ENCODE measurements around the gene STXBP5. TPM values are rescaled to one million over a fixed set of nuclear protein-coding genes. Genes with fewer than 3 reads are reported as not detected.

STXBP5 gene
- total RNA-seq, 1 experiment from 2014 or later, result 39.3 TPM

DNA sequence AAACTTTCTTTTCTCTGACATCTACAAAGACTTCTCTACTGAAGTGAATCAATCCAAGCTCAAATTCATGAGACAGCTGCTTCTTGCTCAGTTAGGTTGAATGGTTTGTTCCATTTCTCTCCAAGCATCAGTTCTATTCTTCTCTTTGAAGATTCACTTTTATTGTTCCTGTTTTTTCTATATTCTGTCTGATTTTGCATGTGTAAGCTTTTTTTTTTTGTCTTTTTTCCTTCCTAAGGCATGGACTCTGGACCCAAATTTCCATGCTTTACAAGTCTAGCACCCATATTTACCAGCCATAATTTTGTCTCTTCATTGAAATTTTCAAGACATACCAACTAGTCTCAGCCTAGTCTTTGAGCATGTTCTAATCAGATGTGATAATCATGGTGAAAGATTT is 25.9 kb upstream of the STXBP5 start:
- no peak for DNase-seq (ENCODE audit: low spot score)

DNA sequence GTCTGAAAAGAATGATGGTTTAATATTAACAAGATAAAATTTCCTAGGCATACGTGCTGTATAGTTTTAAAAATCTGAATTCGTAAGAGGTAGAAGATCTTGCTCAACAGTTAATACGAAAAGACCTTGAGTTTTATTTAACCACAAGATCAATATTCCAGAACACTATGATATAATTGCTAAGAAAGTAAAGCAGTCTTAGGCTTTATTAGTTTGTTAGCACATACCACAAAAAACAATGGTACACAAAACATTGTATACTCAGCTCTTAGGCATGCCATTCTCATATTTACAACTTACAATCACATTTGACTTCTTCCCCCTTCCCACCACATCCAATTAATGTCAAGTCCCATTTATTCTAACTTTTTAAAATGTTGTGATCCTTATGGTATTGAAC is 24.4 kb upstream of the STXBP5 start:
- no peak for DNase-seq (ENCODE audit: low spot score)

DNA sequence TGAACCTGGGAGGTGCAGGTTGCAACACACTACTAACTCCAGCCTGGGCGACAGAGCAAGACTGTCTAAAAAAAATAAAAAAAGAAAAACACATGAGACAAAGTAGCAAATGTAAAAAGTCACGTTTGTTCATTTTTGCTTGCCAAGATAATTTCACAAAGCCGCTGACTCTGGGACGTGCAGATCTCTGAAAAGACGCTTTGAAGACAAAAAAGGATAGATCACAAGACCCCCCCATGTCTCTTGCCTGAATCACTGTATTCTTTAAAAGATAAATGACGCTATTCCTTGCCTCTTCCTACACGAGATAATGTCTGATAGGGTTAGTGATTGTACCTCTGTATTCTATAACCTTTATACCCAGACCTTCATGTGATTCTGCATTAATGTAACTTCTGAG is 23.3 kb upstream of the STXBP5 start:
- no peak for DNase-seq (ENCODE audit: low spot score)

DNA sequence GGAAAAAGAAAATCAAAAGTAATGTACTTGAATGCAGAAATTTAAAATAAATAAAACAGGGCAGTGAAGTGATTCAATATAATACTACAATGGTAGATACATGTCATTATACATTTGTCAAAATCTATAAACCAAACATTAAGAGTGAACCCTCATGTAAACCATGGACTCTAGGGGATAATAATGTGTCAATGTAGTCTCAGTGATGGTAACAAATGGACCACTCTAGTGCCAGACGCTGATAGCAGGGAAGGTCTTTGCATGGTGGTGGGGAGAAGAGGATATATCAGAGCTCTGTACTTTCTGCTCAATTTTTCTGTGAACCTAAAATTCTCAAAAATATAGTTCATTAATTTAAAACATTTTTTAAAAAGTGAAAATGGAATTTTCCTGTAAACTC is 19.8 kb upstream of the STXBP5 start:
- DNase-seq (ENCODE audit: low spot score), result no peak

DNA sequence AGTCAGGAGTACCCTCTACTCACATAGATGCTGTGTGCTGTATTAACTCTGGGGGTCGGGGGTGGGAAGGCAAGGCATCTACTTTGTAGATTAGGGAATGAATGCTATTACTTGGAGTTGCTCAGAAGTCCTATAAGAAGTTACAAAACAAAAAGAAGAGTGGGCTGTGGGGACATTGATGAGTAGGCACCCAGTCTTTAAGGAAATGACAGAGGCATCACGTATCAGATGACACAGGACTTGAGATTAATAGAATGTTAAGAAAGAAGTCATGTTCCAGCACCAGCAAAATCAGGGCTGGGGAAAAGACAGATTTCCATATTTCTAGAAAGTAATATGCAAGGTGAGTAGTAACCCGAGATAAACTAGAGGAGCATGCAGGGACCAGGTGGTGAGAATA is 19.0 kb upstream of the STXBP5 start:
- DNase-seq (ENCODE audit: low spot score), result no peak

DNA sequence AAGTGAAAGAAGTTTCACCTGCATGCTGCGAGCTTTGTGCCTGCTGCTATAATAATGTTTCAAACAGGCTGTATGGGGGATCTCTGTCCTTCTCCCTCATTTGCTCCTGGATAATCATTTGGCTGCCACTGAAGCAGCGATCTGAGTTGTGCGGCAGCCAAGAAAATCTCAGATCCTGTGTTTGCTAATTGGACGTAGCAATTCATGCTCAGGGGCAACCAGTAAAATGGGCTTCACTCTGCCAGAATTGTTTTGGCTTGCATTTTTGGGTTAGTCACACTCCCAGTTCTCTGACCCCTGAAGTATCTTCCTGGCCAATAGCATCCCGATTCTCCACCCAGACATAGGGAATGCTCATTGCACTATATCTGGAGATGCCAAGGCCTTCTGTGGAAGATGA is 13.7 kb upstream of the STXBP5 start:
- no peak for DNase-seq (ENCODE audit: low spot score)

DNA sequence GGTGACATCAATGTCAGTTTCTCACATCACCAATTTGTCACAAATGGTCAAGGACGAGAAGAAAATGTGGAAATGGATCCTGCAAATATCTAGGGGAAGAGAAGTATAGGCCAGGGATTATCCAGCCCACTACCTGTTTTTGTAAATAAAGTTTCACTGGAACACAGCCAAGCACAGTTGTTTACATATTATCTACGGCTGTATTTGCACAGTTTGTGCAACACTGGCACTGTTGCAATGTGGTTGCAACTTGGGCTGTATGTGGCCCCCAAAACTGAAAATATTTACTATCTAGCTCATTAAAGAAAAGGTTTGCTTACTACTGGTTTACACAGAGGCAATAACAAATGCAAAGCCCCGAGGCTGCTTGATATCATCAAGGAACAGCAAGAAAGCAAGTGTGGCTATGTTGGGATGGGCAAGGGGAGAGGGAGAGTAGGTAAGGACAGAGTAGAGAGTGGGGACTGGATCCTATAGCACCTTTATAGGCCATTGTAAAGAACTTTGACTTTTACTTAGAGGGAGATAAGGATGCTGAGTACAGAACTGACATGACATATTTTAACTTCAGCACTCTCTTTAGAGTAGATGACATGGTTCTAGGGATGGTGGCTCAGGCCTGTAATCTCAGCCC is 11.8 kb upstream of the STXBP5 start:
- no peak for DNase-seq (ENCODE audit: low spot score)

DNA sequence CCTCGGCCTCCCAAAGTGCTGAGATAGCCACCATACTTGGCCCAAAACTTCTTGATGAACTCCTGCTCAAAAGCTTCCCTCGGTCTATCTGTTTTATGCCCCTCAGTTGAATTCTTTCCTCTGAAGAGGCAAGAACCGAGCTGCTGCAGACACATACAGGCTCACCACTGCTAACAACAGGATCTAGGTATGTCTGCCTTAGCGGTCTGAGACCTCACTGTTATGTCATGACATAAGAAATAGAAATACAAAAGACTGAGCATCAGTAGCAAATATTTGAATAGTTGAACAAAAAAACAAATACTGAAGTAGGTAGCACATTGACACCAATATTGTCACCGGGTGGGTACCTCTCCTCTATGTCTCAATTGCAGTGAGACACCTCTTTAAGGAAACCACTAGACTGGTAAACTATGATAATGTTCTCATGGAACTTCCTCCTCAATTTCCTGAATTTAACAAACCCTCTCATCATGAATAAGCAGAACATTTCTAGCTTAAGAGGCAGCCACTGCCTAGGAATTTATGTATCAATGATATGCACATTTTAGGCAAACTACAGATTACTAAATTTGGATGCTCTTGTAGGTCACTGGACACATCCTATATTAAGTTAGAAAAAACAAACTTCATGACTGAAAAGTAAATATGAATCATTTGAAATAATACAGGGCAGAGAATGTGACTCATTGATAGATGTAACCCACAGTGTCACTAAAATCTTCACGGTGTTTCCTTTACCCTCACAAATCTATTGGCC is 9.4 kb upstream of the STXBP5 start:
- peak; percentile 15 for DNase-seq (ENCODE audit: low spot score)

DNA sequence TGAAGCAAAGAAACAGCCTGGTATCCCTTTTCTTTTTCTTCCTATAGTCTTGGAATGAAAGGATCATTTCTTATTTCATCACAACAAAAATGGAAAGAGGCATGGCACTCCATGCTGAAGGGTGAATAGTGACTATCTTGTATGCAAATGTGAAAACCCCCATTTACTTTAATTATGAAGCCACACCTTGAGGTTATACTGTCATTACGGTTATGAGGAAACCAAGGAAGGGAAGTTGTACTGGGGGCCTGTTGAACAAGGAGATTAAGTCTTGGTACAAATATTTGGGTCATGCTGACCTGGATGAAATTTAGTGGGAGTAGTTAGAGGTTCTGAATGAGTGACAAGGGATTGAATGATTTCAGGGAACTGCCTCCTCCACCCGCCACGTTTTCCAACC is 8.7 kb upstream of the STXBP5 start:
- no peak for DNase-seq (ENCODE audit: low spot score)

DNA sequence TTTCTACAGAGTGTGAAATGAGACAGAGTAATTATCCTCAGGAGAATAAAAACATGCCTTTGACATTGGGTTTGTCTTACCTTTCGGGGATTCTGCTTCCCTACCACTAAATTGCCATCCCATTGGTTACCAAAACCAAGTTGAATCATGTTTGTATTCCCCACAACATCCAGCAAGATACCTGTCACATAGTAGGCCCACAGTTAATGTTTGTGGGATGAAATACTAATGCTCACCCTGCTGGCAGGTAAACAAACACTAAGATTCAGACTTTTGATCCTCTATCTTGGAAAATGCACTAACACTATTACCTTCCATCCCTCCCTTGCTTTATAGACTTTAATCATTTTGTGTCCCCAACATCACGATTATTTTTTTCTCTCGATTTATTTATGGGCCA is 8.2 kb upstream of the STXBP5 start:
- DNase-seq (ENCODE audit: low spot score), result no peak

DNA sequence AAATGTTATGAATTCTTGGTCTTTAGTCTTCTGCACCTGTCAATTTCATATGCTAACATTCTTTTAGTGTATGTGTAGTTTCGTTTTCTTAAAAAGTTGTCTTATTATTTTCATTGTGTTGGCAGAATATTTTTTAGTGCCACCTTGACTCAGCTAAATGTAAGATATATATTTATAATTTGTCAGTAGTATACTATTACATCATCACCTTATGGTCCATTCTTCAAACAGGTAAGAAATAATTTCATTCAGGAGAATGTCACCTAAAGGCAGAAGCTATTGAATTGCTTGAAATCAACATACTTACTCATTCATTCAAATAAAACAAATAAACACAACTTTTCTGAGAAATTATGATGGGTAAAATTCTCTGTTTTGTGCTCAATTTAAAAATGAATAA is 3.5 kb upstream of the STXBP5 start:
- no peak for DNase-seq (ENCODE audit: low spot score)

DNA sequence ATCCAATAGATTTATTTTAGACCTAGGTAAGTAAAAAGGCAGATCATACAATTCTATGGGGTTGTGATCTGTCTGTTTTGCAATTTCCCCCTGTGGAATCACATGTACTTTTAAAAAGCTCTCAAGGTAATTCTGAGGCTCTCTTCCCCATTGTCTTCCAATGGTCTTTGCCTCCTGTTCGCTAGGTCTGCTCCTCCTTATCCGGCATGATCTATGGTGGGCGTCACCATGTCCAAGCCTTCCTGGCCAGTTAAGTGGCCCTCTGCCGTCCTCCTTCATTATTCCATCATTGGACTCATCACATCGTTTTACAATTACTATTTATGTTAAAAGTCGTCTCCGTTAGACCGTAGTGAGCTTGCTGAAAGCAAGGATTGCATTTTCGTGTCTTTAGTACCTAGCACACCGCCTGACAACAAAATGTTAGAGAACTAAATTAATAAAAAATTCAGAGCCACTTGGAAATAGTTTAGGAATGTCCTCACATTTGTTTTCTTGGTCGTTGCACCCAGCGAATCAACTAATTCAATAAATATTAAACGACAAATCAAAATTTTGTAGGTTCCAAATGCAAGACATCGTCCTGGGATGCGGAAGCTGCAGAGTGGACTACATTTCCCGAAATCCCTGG is 2.2 kb upstream of the STXBP5 start:
- peak; percentile 62 for DNase-seq (ENCODE audit: low spot score)

DNA sequence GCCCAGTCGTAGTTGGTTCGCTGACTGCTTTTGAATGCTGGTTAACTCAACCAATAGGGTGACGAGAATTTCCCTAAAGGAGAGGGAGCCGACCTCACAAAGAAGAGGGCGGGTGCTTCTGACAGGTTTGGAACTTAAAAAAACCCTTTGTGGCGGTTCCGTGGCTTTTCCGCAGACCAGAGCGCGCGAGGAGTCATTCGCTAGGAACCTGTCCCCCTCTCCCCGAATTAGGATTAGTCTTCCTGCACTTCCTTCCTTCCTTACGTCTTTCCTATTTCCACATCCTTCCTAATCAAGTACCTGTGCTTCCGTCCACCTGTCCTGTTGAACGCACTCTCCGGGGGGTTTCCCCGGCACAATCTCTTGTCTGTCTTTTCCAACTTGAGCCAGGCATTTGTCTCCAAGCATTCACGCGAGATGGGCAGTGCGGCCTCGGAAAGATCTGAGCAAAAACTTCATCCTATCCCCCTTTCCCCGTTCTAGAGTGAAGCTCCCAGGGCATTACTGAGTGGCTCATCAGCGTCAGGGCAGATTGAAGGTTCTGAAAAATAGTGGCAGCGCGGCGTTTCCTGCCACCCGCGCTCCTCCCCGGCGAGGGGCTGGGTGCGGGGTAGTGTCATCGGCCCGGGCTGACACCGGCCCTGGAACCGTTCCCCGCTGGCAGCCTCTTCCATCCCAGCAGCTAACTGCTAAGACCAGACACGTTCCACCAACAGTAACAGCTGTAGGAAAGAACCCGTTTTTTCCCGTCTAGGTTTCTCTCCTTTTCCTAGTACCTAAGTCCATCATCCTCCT is 1.5 kb upstream of the STXBP5 start:
- peak; percentile 96 for DNase-seq (ENCODE audit: low spot score)

DNA sequence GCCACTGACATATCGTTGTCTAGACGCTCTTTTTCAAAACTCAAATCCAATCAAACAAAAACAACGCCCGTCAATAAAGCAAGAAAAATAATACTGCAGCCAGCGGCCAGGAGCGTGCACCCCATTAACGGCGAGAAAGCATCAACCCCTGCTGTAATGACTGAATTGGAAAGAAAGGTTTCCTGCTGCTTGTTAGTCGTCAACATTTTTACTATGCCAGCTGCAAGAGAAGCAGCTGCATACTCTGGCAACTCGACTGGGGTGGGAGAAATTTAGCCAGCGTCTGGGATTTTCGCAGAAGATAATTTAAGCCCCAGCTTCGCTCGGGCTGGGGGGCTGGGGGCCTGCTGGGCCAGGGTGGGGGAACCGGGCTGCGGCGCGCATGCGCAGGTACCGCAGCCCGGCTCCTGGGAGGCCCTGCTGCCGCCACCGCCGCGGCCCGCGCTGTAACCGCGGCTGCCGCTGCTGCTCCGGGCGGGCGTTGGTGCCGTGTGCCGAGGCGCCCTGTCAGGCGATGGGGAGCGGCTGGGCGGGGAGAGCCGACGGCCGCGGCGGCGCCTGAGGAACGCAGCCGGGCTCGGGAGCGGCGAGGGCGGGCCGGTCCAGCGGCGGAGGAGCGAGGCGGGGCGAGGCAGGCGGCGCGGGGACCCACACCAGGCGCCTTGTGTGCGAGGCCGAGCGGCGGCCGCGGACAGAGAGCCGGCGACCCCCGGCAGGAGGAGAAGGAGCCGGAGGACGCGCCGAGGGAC is 732 bp upstream of the STXBP5 start:
- DNase-seq (ENCODE audit: low spot score), result peak; percentile 38

DNA sequence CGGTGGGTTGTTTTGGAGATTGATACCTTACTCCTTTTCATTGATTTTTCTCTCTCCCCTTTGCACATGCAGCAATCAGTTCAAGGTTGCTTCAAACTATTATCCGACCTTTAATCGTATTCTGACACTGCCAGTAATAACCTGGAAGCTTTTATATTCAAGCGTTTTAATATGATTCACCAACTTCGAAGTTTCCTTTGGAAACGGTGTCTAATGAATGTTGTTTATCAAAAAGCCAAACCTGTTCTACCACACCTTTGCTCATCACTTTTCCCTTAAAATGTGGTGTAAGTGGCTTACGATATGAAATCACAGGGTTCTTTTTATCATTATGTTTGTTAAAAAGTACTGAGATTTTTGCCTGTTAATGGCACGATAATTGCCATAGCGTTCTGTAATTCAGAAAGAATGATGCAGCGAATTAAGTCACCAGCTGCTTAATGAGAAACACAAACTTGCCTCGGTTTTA is 660 bp downstream of the STXBP5 start:
- peak; percentile 6 for DNase-seq (ENCODE audit: low spot score)

DNA sequence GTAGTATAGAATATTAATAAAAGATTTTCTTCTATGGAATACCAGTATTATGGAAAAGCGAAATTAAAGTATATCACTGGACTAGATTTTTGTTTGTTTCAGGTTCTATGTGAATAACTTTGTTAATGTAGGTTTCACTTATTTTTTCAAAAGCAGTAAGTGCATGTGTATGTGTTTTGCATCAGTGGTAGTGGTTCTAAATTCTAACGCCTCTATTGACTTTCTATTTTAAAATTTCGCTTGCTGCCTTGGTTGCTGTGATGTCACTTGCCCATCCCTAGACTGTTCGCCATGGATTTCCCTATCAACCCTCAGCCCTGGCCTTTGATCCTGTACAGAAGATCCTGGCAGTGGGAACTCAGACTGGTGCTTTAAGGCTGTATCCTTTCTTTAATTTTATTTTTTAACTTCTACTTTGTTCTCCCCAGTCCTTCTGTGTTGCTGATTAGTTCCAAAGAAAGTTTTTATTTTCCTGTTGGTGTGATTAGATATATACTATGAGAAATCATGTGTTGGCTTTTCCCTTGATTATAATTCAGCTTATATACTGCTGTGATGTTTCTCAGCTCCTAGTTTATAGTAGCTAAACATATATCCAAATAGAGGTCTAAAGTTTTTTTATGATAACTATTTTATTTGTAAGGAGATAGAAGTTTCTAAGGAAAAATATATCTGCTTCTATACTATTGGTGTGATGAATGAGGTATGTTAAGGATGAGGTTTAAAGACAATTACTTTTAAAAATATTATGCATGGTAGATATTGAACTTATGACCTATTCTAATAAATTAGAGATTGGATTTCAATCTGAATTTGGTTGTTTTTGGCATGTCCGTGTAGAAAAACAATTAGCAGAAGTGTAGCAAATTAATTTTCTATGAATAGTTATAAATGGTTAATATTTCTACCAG is 1.7 kb downstream of the STXBP5 start:
- DNase-seq (ENCODE audit: low spot score), result peak; percentile 62

DNA sequence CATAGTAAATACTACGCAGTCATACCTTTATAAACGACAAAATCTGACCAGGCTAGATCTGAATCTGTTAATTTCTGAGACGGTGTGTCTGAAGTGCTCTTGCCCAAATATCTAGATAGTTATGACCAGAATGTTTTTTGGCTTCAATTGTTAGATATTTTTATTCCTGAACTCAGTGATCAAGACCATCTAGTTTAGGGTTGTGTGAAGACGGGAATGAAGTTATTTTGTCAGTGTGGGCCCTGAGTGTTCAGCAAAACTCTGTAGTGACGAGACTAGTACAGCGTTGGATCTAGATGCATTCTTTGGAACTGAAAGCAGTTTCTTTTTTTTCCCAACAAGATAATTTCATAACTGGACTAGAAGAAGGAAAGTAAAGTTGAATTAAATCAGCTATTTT is 3.1 kb downstream of the STXBP5 start:
- DNase-seq (ENCODE audit: low spot score), result peak; percentile 28

DNA sequence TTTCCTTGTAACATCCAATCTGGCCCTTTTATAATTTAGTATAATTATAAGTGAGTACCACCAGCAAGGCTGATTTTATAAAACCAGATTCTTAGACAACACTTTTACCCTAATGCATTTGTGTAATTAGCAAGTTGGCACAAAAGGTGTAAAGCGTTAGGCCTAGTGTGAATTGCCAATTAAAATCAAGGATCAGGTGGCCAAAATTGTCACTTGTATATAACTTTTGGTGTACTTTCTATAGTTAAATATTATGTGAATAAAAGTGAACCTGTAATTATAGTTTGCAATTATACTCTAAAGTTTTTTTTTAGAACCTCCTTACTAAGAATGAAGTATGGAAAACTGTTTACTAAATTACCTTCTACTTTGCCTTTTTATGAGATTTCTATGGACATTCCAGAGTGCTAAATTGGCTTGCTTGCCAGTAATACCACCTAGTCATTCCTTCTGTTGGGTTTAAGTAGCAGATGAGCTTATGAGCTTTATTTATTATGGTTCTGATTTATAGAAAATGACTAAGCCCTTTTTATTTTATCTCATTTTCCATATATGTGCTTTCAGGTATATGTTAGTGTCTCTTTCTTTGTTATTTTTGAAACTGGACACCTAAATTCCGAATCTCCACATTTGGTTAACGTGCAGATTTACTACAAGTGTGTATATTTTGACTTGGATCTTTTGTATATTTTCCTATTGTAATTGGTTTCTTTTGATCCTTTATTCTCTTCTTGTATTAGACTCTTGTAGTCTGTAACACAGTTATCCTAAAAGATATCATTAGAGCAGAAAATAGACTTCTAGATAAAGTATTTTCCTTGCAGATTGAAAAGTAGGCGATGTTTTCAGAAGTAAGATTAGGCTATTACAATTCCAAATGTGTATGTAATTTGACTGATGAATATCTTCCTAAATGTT is 3.9 kb downstream of the STXBP5 start:
- peak; percentile 28 for DNase-seq (ENCODE audit: low spot score)

DNA sequence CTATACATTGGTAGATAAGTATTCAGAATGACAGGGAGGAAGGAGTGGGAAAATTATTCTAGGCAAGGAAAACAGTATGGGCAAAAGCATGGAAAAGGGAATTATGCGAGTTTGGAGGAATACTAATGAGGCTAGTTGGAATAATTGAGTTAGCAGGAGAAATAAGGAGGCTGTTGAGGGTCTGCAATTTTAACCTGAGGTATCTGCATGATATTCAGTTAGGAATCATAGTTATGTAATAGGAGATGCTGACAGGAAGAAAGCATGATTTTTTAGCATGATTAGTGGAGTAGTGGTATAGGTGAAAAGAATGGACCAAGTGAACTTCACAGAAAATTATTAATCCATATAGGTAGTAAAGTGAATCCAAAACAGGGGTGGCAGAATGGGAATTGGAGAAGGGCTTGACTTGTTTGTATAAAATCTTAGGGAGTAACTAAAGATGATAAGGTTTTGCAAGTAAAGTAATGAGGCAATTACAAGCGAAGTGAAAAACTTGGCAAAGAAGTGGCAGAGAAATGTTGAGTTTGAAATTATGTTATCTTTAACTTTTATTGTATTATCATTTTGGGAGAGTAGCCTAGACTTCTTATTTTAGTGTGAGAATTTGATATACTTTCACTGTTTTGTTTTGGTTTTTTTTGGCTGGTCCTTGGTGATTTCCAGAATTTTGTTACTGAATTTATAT is 5.7 kb downstream of the STXBP5 start:
- DNase-seq (ENCODE audit: low spot score), result no peak
